Ishikawa (cell line): Measurements from ENCODE around the gene HEY2.

ENCODE experiments used
- CEBPB ChIP-seq: IDR thresholded peaks from 2 replicates; pipeline ENCODE4 v1.6.1; 2012
- FOXM1 ChIP-seq: IDR thresholded peaks from 2 replicates; pipeline ENCODE4 v1.6.1; 2012; ENCODE audit warnings: low read depth, borderline replicate concordance
- RAD21 ChIP-seq: IDR thresholded peaks from 2 replicates; pipeline ENCODE4 v1.6.1; 2012; ENCODE audit warnings: low read depth
- REST ChIP-seq: IDR thresholded peaks from 2 replicates; pipeline ENCODE4 v1.6.1; 2012; ENCODE audit warnings: low read depth, mild to moderate bottlenecking
- YY1 ChIP-seq: IDR thresholded peaks from 2 replicates; pipeline ENCODE4 v1.6.1; 2012; ENCODE audit warnings: low read depth
- ZBTB7A ChIP-seq: IDR thresholded peaks from 2 replicates; pipeline ENCODE4 v1.6.1; 2012; ENCODE audit warnings: low read depth

GRCh38 chr6:125722886-125723285 is 26.5 kb upstream of the HEY2 start:
- no peak for TF ChIP-seq RAD21
- no peak for TF ChIP-seq YY1
- no peak for TF ChIP-seq ZBTB7A
- TF ChIP-seq FOXM1 = no peak
- no peak for TF ChIP-seq CEBPB
- TF ChIP-seq REST = no peak
